ENCODE results near the gene ZNF384.

GRCh38 chr12:6734506-6735387 is 45.6 kb upstream of the ZNF384 start:
- TF ChIP-seq CTCF (optimal IDR thresholded peaks at IDR 0.05 in 1 of 3, IDR thresholded peaks at IDR 0.05 in 1 of 3, conservative IDR thresholded peaks at IDR 0.05 in 1 of 3; ENCODE audit: extremely low read depth in 1 of 3, insufficient read depth in 2 of 3, low read length in 3 of 3) (no peak), EZH2 (IDR thresholded peaks at IDR 0.05; ENCODE audit: low read length) (no peak)
